NCI-H1105 treated with DMSO at 0.1 percent for 48 hours (cell line): ENCODE measurements around the gene ERICH3.

ENCODE experiments used
- DNase-seq: peaks from one replicate; lab custom pipeline; 2025; lab: John Stamatoyannopoulos, UW

The ERICH3 gene, protein sequence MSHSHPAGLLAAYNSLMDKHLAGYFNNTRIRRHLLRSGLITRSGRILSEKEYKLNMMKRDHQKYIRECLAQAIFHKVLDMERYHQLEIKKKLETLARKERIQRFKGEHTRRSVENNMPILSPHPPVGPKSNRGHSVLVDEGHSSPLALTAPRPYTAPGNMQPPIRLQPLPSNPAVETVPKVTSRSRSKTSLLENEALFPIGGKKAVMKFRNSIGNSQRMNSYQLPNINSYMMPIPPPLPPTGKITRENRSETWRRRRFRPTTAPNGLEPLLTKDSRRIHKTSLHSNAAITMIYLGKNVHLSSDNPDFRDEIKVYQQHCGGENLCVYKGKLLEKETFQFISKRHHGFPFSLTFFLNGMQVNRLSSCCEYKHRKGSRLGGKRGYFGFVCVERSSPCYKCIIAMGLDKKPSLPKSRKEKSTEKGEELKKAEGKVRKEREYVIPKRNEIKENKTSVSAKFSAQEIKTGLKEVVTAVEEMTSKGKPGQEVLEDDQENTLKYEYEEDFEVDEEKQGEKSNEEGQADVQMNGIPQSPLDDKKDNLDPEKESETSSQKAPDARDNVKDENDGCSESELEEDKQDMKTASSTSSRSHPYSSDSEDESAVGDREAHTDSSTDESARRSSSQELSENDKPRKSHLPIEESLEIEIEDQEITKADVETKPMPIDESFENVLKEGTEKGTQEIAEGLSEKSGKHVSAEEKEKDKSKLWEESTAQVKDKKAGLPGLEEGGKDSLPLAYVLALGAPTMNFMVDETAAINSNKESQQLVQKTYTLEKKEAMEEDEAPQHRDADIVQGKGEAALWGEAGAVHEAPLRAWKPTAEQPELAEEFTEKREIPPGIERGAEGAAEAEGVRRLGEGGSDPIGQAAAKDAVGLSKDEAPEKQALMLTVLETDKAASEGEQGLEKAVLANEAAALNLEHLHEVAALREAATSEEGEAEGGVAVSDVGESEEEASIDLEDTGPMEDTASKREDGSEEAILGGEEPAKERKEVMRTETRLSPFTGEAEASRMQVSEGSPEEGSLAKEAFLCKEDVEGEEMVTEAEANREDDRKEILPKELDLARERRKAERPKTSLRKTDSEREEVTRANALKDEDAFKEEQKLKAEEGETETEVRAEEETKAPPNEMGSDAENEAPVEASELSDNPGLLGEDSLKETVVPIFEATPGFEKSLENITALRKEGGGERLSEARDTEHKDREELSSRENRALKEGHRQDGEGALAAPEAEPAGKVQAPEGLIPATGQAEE (N-terminal part only)

GRCh38 chr1:74673351-74674111 is at the start of gene ERICH3:
Gene ERICH3 (minus strand): TSS chr1:74673792. CDS start chr1:74673519, 273 bp downstream.
- peak; percentile 55 for DNase-seq

- no peak for DNase-seq
These were observed 44.0 kb upstream of the ERICH3 start for GRCh38 chr1:74717626-74718025.

DNA sequence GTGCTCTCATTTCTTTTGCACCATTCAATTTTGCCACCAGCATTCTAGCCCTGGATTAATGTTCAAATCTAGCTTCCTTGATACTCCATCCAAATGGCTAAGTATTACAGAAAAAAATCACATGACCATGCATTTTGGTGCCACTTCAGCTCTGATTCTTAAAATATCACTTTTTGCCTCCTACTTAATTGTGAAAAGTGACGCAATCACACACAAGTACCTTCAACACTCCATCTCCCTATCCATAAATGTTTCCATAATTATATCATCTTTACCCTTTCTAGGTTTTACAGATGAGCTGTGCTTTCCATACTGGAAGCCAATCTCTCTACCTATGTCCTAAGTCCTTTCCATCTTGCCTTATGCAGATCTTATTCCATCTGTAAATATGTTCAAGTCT is 43.2 kb upstream of the ERICH3 start:
- no peak for DNase-seq

GRCh38 chr1:74715806-74716205 is 42.2 kb upstream of the ERICH3 start:
- DNase-seq: no peak

DNA sequence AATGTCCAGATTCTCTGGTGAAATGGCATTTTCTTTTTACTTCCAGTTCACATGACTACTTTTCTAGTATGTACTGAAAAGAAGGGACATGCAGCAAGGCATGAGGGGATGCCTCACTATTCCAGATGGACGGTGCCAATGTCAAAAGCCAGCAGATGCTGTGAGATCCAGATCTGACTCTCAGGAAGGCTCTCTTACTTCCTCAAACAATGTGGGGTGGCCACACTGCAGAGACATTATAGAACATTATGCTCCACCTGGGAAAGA is 41.6 kb upstream of the ERICH3 start:
- DNase-seq: no peak

DNA sequence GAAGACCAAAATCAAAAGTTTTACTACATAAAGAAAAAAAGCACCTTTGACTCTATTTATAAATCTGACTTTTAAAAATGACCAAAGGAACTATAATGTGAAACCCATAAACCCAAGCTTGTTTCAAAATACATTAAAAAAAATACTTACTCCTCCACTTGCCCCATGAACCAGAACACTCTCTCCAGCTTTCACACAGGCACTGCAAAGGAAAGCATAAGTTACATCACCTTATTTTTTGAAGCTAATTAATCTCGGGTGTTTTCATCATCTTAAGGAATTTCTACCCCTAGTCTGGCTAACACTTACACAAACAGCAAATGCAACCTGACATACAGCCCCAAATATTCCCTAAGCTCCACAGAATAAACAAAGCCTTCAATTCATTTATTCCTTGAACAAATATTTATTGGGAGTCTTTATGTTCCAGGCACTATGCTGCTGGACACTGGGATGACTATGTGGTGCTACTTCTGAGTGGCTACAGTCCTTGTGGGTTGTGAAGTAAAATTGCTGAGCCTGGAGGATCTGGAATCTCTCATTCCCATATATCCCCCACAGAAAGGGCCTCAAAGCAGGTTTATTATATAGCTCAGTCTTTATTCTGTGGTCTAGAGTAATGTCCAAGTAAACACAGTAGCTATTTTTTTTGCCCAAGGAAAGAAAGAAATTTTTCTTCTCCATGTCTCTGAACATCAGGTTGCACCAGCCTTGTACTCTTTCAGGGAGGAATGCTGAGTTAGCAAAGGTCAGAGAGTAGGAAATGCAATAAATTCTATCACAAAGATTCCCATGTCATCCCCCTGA is 41.0 kb upstream of the ERICH3 start:
- DNase-seq: no peak

- DNase-seq: no peak
These were observed 40.3 kb upstream of the ERICH3 start for GRCh38 chr1:74713849-74714248.

- DNase-seq: peak; percentile 7
These were observed 39.3 kb upstream of the ERICH3 start for GRCh38 chr1:74712881-74713280.

- no peak for DNase-seq
These were observed 30.0 kb upstream of the ERICH3 start for GRCh38 chr1:74703386-74704182.

DNA sequence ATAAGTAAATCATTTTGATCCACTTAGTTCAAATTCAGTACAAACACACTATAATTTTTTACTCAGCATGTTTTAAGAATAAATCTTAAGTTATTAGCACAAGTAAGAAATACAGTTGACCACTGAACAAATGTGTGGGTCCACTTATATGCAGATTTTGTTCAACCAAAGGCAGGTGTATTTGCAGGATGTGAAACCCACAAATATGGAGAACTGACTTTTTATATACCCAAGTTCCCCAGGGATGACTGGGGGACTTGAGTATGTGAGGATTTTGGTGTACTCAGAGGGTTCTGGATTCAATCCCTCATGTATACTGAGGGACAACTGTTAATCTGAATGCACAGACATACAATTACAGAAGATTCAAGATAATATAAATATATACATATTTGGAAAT is 25.7 kb upstream of the ERICH3 start:
- DNase-seq: no peak

DNA sequence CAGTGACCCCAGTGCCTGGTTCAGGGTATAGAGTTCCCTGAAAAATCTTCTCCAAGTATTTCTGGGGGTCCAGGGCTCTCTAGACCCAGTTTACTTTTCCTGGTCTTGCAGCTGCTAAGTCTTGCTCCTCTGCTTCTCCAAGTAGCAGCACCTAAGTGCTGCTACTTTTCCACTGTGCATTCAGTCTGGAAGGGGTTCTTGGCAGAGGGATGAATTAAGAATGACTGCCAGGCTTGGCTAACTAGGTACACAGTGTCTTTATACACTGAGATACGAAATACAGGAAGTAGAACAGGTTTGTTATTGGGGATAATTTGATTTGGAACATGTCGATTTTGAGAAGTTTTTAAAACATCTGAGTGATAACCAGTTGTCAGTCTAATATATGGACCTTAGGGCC is 24.2 kb upstream of the ERICH3 start:
- no peak for DNase-seq

DNA sequence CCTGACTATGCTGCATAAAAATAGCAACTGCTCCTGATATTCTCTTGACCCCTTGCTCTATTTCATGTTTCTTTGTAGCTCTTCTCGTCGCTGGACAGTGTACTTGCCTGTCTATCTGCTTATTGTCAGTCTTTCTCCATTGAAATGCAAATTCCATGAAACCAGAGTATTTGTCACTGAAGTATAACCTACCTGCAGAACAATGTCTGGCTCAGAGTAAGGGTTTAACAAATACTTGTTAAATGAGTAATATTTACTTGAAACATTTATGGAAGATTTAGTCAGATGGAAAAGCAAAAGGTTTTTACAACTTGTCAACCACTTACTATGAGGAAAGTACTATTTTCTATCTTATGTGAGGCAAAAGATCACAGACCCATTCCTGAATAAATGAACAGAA is 19.9 kb upstream of the ERICH3 start:
- no peak for DNase-seq

GRCh38 chr1:74690909-74691308 is 17.3 kb upstream of the ERICH3 start:
- peak; percentile 90 for DNase-seq

DNA sequence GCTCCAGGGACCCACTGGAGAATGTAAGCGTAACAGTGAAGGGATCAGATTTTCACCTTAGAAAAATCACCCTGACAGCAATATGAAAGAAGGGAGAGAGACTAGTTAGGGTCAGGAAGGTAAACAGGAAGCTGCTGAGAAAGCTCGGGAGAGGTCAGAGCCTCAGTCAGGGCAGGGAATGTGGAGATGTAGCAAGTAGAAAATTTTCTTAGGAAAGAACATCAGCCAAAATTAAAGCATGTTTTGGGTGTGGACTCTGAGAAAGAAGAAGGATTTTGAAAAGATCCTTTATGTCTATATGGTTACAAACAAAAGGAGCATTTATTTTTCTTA is 16.7 kb upstream of the ERICH3 start:
- peak; percentile 53 for DNase-seq

DNA sequence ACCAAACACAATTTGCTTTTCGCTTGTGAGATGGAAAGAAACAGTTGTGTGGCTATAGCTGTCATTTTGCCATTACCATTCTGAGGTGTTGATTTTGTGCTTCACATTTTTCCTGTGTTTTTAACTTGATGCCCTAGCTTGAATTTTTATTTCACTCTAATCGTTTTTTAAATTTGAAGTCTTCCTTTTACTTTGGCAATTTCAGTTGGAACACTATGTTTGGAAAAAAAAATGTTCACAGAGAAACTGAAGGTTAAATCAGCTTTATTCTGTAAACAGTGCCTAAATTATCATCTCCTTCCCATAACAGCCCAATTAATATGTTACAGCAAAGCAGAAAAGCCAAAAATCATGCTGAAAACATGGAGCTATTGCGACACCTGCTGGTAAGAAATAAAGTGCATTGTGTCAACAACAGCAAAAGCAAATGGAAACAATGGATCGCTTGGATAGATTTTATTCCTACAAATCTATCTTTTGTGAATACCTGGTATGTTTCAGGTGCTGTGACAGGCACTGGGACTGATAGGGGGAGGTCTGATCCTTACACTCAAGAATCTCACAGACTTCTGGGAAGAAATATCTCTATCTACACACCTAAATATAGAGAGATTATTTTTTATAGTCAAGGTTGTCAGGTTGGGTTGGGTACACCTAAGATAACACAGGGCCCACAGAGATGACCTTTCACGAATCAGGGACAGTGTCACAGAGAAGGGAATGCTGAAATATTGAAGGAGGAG is 16.2 kb upstream of the ERICH3 start:
- DNase-seq: peak; percentile 79

GRCh38 chr1:74686928-74687327 is 13.3 kb upstream of the ERICH3 start:
- no peak for DNase-seq

DNA sequence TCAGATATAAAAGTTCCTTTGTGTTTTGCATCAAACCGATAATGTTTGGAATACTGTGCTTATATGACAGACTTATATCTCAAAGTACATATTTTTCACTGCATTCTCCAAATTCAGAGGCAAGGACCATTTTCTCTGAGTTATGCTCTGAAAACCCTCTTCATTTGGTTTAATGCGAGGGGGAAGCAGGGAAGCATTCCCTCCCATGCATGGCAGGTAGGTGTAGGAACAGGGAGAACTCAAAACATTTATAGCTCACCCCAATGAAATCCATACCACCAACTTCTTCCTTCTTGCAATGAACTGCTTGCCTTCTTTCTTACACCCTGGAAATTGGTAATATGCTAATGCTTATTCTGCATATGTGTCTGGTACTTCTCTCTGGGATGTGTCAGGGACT is 10.7 kb upstream of the ERICH3 start:
- no peak for DNase-seq

- no peak for DNase-seq
These were observed 10.1 kb upstream of the ERICH3 start for GRCh38 chr1:74683656-74684055.

- DNase-seq: no peak
These were observed 8.3 kb upstream of the ERICH3 start for GRCh38 chr1:74681851-74682250.

DNA sequence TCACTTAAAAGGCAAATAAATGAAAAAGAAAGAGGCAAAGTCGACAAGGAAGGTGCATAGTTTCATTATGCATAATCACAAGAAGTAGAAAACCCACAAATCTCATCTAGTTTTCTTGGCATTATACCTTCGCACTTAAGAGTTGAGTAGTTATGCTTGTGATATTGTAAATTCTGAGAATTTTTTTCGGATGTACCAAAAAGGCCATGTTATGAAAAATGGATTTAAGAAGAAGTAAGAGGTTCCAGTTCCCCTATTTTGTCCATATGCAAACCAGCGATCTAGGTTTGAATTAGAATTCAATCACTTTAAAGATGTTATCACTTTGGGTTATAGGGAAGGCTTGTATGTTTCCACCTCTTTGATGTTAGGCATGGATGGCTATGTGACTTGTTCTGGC is 7.9 kb upstream of the ERICH3 start:
- DNase-seq: no peak
